Heart left ventricle (tissue), 13 donors: ENCODE data around the gene CKAP5.
A peak's percentile ranks its signal among the peaks of the same experiment; 100 is the strongest.

Experiments used
- CTCF ChIP-seq, 12 donors: fragments of 200-600 bp; sonication (generic) in 4 of 12; IDR thresholded peaks; one replicate each; pipeline versions ENCODE4 v1.5.0 to v1.8.0; 2018 to 2022; ENCODE audit warnings: antibody characterized with exemption in 12 of 12, mild to moderate bottlenecking in 5 of 12
- POLR2A ChIP-seq, 2 donors: fragments of 450-650 bp; IDR thresholded peaks; one replicate each; pipeline ENCODE4 v1.6.1; 2017; ENCODE audit warnings: antibody characterized with exemption in 2 of 2, mild to moderate bottlenecking in 2 of 2, moderate library complexity in 2 of 2
- donor health status: ischemic (EF 13 %, LVEDD 7.1; RV severe dilation, severe dysfunction).
- donor health status: DM: no; HTN: yes; CAD: no.
- donor health status: DM: no; HTN: no; CAD: no.
- donor health status: ischemic (EF 25% LVEDD 6.9; RV normal size, moderate dysfunction).
- donor health status: ischemic (EF 25% LVEDD 5.7; RV mildly dilated, moderate dysfunction).
- donor health status: ischemic (EF 35%, LVEDD 5.7; RV mildly dilated, moderate dysfunction).
- donor health status: nonischemic (EF 11% LVEDD 7.7; RV severe dilation, severe dysfunction).
- donor health status: DM: yes; HTN: yes; CAD: no.
- donor health status: PGD.
- donor health status: ischemic (EF 29% LVEDD 5.4; RV normal size, mild dysfunction).
- donor health status: nonischemic (EF 23%, LVEDD 6.1; RV moderate dilation, normal function).

DNA sequence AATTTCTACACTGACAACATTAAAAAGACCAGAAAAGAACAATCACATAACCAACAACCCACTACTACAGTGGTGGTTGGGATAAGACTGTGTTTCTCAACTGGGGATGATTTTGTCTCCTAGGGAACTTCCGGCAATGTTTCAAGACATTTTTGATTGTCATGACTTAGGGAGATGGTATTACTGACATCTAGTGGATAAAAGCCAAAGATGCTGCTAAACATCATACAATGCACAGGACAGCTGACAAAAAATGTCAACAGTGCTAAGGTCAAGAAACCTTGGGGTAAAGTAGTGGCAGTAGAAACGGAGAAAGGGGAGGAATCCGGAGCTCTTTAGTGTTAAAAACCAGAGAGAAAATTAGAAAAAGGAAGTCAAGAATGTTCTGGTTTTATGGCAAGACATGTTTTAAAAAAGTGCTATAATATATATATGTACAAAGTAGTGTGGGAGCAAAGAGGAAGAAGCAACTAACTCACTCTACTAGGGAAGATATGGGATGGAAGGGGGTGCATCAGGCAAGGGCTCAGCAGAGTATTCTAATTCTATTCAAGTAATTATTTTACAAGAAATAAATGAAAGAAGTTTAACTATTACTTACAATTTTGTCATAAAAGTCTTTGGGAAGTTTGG, 37.2 kb downstream of the CKAP5 start:
- TF ChIP-seq CTCF (IDR thresholded peaks at IDR 0.05): peak in 7 of 12 donors; percentile 8 to 45 (median 25)
- no peak for TF ChIP-seq POLR2A (IDR thresholded peaks at IDR 0.05)
